ENCODE measurements around the gene NDP.

- peak in 1 of 3 donors; percentile 37 for TF ChIP-seq CTCF (IDR thresholded peaks at IDR 0.05)
- no peak for TF ChIP-seq POLR2A (IDR thresholded peaks at IDR 0.05)
Observed at GRCh38 chrX:43958529-43958928, 14.7 kb downstream of the NDP start.

Data from lower leg skin (tissue), 3 donors.